Measurements from ENCODE around the gene HBS1L.

The HBS1L gene

GRCh38 chr6:134937426-134937825 lies 117.2 kb downstream of the HBS1L start:
- TF ChIP-seq ZNF157 (tag by site-specific recombination; IDR thresholded peaks at IDR 0.05): no peak
- TF ChIP-seq ZBTB44 (tag by site-specific recombination; IDR thresholded peaks at IDR 0.05): no peak
- TF ChIP-seq INSM2 (tag by site-specific recombination; IDR thresholded peaks at IDR 0.05): no peak
- no peak for TF ChIP-seq ZNF596 (tag by site-specific recombination; IDR thresholded peaks at IDR 0.05)
- TF ChIP-seq ZNF324 (tag by site-specific recombination; IDR thresholded peaks at IDR 0.05): no peak
- TF ChIP-seq ZNF335 (tag by site-specific recombination; conservative IDR thresholded peaks at IDR 0.05): no peak
- TF ChIP-seq ZNF76 (tag by site-specific recombination; IDR thresholded peaks at IDR 0.05; ENCODE audit: borderline replicate concordance, low read depth): no peak
- TF ChIP-seq ZNF274 (IDR thresholded peaks at IDR 0.05; ENCODE audit: low read length): no peak
- no peak for TF ChIP-seq ZNF274 (tag by site-specific recombination; IDR thresholded peaks at IDR 0.05; ENCODE audit: borderline replicate concordance)
- no peak for TF ChIP-seq ZNF37A (tag by site-specific recombination; IDR thresholded peaks at IDR 0.05)
- TF ChIP-seq ZNF266 (tag by site-specific recombination; IDR thresholded peaks at IDR 0.05; ENCODE audit: low read depth): no peak
- TF ChIP-seq ZSCAN5A (tag by site-specific recombination; IDR thresholded peaks at IDR 0.05): no peak
- no peak for TF ChIP-seq ZBTB26 (tag by site-specific recombination; optimal IDR thresholded peaks at IDR 0.05)
- no peak for TF ChIP-seq ZSCAN30 (tag by site-specific recombination; IDR thresholded peaks at IDR 0.05)
- no peak for TF ChIP-seq ZNF629 (tag by site-specific recombination; IDR thresholded peaks at IDR 0.05)
- TF ChIP-seq ZNF148 (tag by site-specific recombination; IDR thresholded peaks at IDR 0.05; ENCODE audit: borderline replicate concordance): no peak
- H3K27ac ChIP-seq (ENCODE audit: extremely low read depth, low read depth, low read length): no peak overlapping the region
- peaks cover 4% of the 10 kb centered on the region; the same call in 1 of the 2 replicates for H3K4me1 ChIP-seq (ENCODE audit: control insufficient read depth, insufficient read depth, low read length)
- no peaks in the 10 kb centered on the region for H3K36me3 ChIP-seq (ENCODE audit: control insufficient read depth in 2 of 2, insufficient read depth in 1 of 2, low read length in 2 of 2)
- ChIA-PET POLR2A (no interaction called here), CTCF (no interaction called here)
- no peak overlapping the region for H3K4me3 ChIP-seq (ENCODE audit: low read depth, low read length)
- H3K9me3 ChIP-seq (ENCODE audit: control insufficient read depth, insufficient read depth, low read depth, low read length): no peaks in the 10 kb centered on the region

- POLR2A ChIA-PET: no interaction called here
- Histone ChIP-seq H3K27ac (ENCODE audit: extremely low read depth, low read depth, low read length) (no peak overlapping the region), H3K4me3 (ENCODE audit: low read depth, low read length) (no peak overlapping the region), H3K36me3 (ENCODE audit: control insufficient read depth in 2 of 2, insufficient read depth in 1 of 2, low read length in 2 of 2) (no peaks in the 10 kb centered on the region), H3K9me3 (ENCODE audit: control insufficient read depth, insufficient read depth, low read depth, low read length) (no peaks in the 10 kb centered on the region), H3K4me1 (ENCODE audit: control insufficient read depth, insufficient read depth, low read length) (peaks cover 4% of the 10 kb centered on the region; the same call in 1 of the 2 replicates)
- TF ChIP-seq ZNF416 (tag by site-specific recombination; IDR thresholded peaks at IDR 0.05) (no peak), ZBTB26 (tag by site-specific recombination; optimal IDR thresholded peaks at IDR 0.05) (no peak), ZFP41 (tag by site-specific recombination; IDR thresholded peaks at IDR 0.05; ENCODE audit: borderline replicate concordance) (no peak), ZNF645 (tag by site-specific recombination; IDR thresholded peaks at IDR 0.05) (no peak), ZNF670 (tag by site-specific recombination; IDR thresholded peaks at IDR 0.05; ENCODE audit: low read depth) (no peak), ZNF596 (tag by site-specific recombination; IDR thresholded peaks at IDR 0.05) (no peak), ZBTB21 (tag by site-specific recombination; IDR thresholded peaks at IDR 0.05) (no peak), ZFP3 (tag by site-specific recombination; IDR thresholded peaks at IDR 0.05; ENCODE audit: low read depth) (no peak), ZNF530 (tag by site-specific recombination; IDR thresholded peaks at IDR 0.05; ENCODE audit: low read depth) (no peak), ZNF747 (tag by site-specific recombination; IDR thresholded peaks at IDR 0.05) (no peak), ZNF175 (tag by site-specific recombination; IDR thresholded peaks at IDR 0.05) (no peak)
- CTCF ChIA-PET: interaction anchor here (0.6 kb wide), 1 partner anchor 128 kb away, joined by 3 read pairs; no protein-coding TSS in a partner anchor
Observed at GRCh38 chr6:134936931-134937330, 117.7 kb downstream of the HBS1L start.
